Stomach (tissue), 4 donors: ENCODE data around the gene PLCB3.
"Not testable (repeated sequence)": the region's sequence is repeated elsewhere in the genome, so short reads cannot be mapped to it uniquely, and the experiment has no call there.

Experiments
- POLR2A ChIP-seq, 4 donors: fragments of 450-650 bp; IDR thresholded peaks; one replicate each; pipeline ENCODE4 v1.6.1; 2016; ENCODE audit warnings: antibody characterized with exemption in 4 of 4, control low read depth in 2 of 4, mild to moderate bottlenecking in 1 of 4, moderate library complexity in 1 of 4
- POLR2AphosphoS5 ChIP-seq, 3 donors: sonication (generic); formaldehyde crosslinking; IDR thresholded peaks; one replicate each; pipeline ENCODE4 v1.6.1; 2016; ENCODE audit warnings: antibody characterized with exemption in 3 of 3
- TF ChIP-seq, protein P1 (sequence below), 7 experiments: fragments of 450-650 bp in 4 of 7; fragments of 200-600 bp in 3 of 7; sonication (generic) in 3 of 7; IDR thresholded peaks; one replicate each; pipeline ENCODE4 v1.5.1; 2016 to 2019; ENCODE audit warnings: antibody characterized with exemption in 7 of 7, control low read depth in 2 of 7, mild to moderate bottlenecking in 1 of 7

DNA sequence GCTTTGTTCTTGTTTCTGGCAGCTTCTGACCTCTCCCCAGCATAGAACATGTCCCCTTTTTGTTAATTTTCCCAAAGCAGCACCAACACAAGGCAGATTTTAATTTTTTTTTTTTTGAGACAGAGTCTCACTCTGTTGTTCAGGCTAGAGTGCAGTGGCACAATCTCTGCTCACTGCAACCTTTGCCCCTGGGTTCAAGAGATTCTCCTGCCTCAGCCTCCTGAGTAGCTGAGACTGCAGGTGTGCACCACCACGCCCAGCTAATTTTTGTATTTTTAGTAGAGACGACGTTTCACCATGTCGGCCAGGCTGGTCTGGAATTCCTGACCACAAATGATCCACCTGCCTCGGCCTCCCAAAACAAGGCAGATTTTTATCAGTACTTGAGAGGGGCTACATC, 56.5 kb downstream of the PLCB3 start:
- TF ChIP-seq, protein P1, sequence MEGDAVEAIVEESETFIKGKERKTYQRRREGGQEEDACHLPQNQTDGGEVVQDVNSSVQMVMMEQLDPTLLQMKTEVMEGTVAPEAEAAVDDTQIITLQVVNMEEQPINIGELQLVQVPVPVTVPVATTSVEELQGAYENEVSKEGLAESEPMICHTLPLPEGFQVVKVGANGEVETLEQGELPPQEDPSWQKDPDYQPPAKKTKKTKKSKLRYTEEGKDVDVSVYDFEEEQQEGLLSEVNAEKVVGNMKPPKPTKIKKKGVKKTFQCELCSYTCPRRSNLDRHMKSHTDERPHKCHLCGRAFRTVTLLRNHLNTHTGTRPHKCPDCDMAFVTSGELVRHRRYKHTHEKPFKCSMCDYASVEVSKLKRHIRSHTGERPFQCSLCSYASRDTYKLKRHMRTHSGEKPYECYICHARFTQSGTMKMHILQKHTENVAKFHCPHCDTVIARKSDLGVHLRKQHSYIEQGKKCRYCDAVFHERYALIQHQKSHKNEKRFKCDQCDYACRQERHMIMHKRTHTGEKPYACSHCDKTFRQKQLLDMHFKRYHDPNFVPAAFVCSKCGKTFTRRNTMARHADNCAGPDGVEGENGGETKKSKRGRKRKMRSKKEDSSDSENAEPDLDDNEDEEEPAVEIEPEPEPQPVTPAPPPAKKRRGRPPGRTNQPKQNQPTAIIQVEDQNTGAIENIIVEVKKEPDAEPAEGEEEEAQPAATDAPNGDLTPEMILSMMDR (IDR thresholded peaks at IDR 0.05): not testable (repeated sequence)
- TF ChIP-seq POLR2A, POLR2AphosphoS5 (IDR thresholded peaks at IDR 0.05): not testable (repeated sequence)
